ENCODE data around the gene ADAMTS7. TPM values are rescaled to one million over a fixed set of nuclear protein-coding genes. Genes with fewer than 3 reads are reported as not detected.
"Not testable (repeated sequence)": the region's sequence is repeated elsewhere in the genome, so short reads cannot be mapped to it uniquely, and the experiment has no call there.

ADAMTS7 gene
- total RNA-seq, 1 donor from 2014 or later = 10.5 TPM

- no peak for TF ChIP-seq CTCF (conservative IDR thresholded peaks at IDR 0.05; ENCODE audit: low read depth, low read length)
- no peak overlapping the region for H3K4me3 ChIP-seq (ENCODE audit: low read depth, low read length)
- no peak for DNase-seq (ENCODE audit: low read depth)
These were observed 39.9 kb upstream of the ADAMTS7 start for GRCh38 chr15:78850941-78851755.

GRCh38 chr15:78850352-78850751, 39.1 kb upstream of the ADAMTS7 start:
- no peak for DNase-seq (ENCODE audit: low read depth)
- TF ChIP-seq CTCF (conservative IDR thresholded peaks at IDR 0.05; ENCODE audit: low read depth, low read length) = no peak

GRCh38 chr15:78847387-78847906, 36.2 kb upstream of the ADAMTS7 start:
- not testable (repeated sequence) for H3K4me3 ChIP-seq (ENCODE audit: low read depth, low read length); DNase-seq (ENCODE audit: low read depth)

More at GRCh38 chr15:78850352-78850751, 39.1 kb upstream of the ADAMTS7 start:
- no peak overlapping the region for H3K4me3 ChIP-seq (ENCODE audit: low read depth, low read length)

- not testable (repeated sequence) for DNase-seq (ENCODE audit: low read depth)
These were observed 35.6 kb upstream of the ADAMTS7 start for GRCh38 chr15:78846906-78847305.

GRCh38 chr15:78842519-78842918, 31.3 kb upstream of the ADAMTS7 start:
- TF ChIP-seq CTCF (conservative IDR thresholded peaks at IDR 0.05; ENCODE audit: low read depth, low read length) = no peak
- DNase-seq (ENCODE audit: low read depth) = no peak
- no peak overlapping the region for H3K4me3 ChIP-seq (ENCODE audit: low read depth, low read length)

More at GRCh38 chr15:78846906-78847305, 35.6 kb upstream of the ADAMTS7 start:
- not testable (repeated sequence) for H3K4me3 ChIP-seq (ENCODE audit: low read depth, low read length)

GRCh38 chr15:78841891-78842290, 30.6 kb upstream of the ADAMTS7 start:
- no peak for DNase-seq (ENCODE audit: low read depth)
- no peak for TF ChIP-seq CTCF (conservative IDR thresholded peaks at IDR 0.05; ENCODE audit: low read depth, low read length)
- H3K4me3 ChIP-seq (ENCODE audit: low read depth, low read length) = no peak overlapping the region

GRCh38 chr15:78841376-78841706, 30.1 kb upstream of the ADAMTS7 start:
- no peak for TF ChIP-seq CTCF (conservative IDR thresholded peaks at IDR 0.05; ENCODE audit: low read depth, low read length)
- no peak overlapping the region for H3K4me3 ChIP-seq (ENCODE audit: low read depth, low read length)
- DNase-seq (ENCODE audit: low read depth) = no peak
